ENCODE data around the gene WASF3.

The WASF3 gene

GRCh38 chr13:26660766-26661165 is 103.3 kb downstream of the WASF3 start:
- Histone ChIP-seq H3K27me3 (replicated peaks; ENCODE audit: control insufficient read depth, insufficient read depth, low read length) (no peaks in the 10 kb centered on the region), H3K36me3 (ENCODE audit: control insufficient read depth, insufficient read depth, low read length) (no peaks in the 10 kb centered on the region), H3K4me3 (replicated peaks; ENCODE audit: low read depth, low read length) (no peak overlapping the region)
- TF ChIP-seq CTCF (IDR thresholded peaks at IDR 0.05; ENCODE audit: insufficient read depth, low read length, poor library complexity, severe bottlenecking): no peak
- no peak for DNase-seq (ENCODE audit: extremely low read depth, insufficient read length)

GRCh38 chr13:26663791-26664190 is 106.3 kb downstream of the WASF3 start:
- Histone ChIP-seq H3K27me3 (replicated peaks; ENCODE audit: control insufficient read depth, insufficient read depth, low read length) (no peaks in the 10 kb centered on the region), H3K36me3 (ENCODE audit: control insufficient read depth, insufficient read depth, low read length) (no peaks in the 10 kb centered on the region), H3K4me3 (replicated peaks; ENCODE audit: low read depth, low read length) (no peak overlapping the region)
- TF ChIP-seq CTCF (IDR thresholded peaks at IDR 0.05; ENCODE audit: insufficient read depth, low read length, poor library complexity, severe bottlenecking): no peak
- no peak for DNase-seq (ENCODE audit: extremely low read depth, insufficient read length)

- Histone ChIP-seq H3K36me3 (ENCODE audit: control insufficient read depth, insufficient read depth, low read length) (no peaks in the 10 kb centered on the region), H3K27me3 (replicated peaks; ENCODE audit: control insufficient read depth, insufficient read depth, low read length) (no peaks in the 10 kb centered on the region), H3K4me3 (replicated peaks; ENCODE audit: low read depth, low read length) (no peak overlapping the region)
- no peak for DNase-seq (ENCODE audit: extremely low read depth, insufficient read length)
- no peak for TF ChIP-seq CTCF (IDR thresholded peaks at IDR 0.05; ENCODE audit: insufficient read depth, low read length, poor library complexity, severe bottlenecking)
Observed at GRCh38 chr13:26664286-26664685, 106.8 kb downstream of the WASF3 start.

GRCh38 chr13:26664876-26665275 is 107.4 kb downstream of the WASF3 start:
- no peak overlapping the region for H3K4me3 ChIP-seq (replicated peaks; ENCODE audit: low read depth, low read length)
- DNase-seq (ENCODE audit: extremely low read depth, insufficient read length): no peak
- no peaks in the 10 kb centered on the region for H3K36me3 ChIP-seq (ENCODE audit: control insufficient read depth, insufficient read depth, low read length)
- H3K27me3 ChIP-seq (replicated peaks; ENCODE audit: control insufficient read depth, insufficient read depth, low read length): no peaks in the 10 kb centered on the region
- TF ChIP-seq CTCF (IDR thresholded peaks at IDR 0.05; ENCODE audit: insufficient read depth, low read length, poor library complexity, severe bottlenecking): no peak

- Histone ChIP-seq H3K4me3 (replicated peaks; ENCODE audit: low read depth, low read length) (no peak overlapping the region), H3K27me3 (replicated peaks; ENCODE audit: control insufficient read depth, insufficient read depth, low read length) (no peaks in the 10 kb centered on the region), H3K36me3 (ENCODE audit: control insufficient read depth, insufficient read depth, low read length) (no peaks in the 10 kb centered on the region)
- no peak for TF ChIP-seq CTCF (IDR thresholded peaks at IDR 0.05; ENCODE audit: insufficient read depth, low read length, poor library complexity, severe bottlenecking)
- no peak for DNase-seq (ENCODE audit: extremely low read depth, insufficient read length)
Observed at GRCh38 chr13:26668357-26669146, 111.1 kb downstream of the WASF3 start.

Measured in GM06990 (cell line).